Measurements from ENCODE around the gene UQCR10. TPM values are rescaled to one million over a fixed set of nuclear protein-coding genes. Genes with fewer than 3 reads are reported as not detected.

Gene UQCR10
- total RNA-seq, 4 donors from 2014 or later = 20.6 to 134 (median 70.8) TPM

GRCh38 chr22:29755889-29756288, 11.3 kb upstream of the UQCR10 start:
- Histone ChIP-seq H3K36me3 (no peaks in the 10 kb centered on the region), H3K27ac (no peak overlapping the region), H3K4me1 (no peaks in the 10 kb centered on the region), H3K9me3 (no peaks in the 10 kb centered on the region), H3K27me3 (no peaks in the 10 kb centered on the region), H3K4me3 (replicated peaks in 1 of 3) (no peak overlapping the region)
- DNase-seq = no peak
- TF ChIP-seq CTCF (IDR thresholded peaks at IDR 0.05) = no peak
- TF ChIP-seq POLR2A (IDR thresholded peaks at IDR 0.05) = no peak
- intact Hi-C loops (cut with DNase I) = no loop called here
- WGBS, 2 donors = 96 to 98% methylated on average over 8 to 9 of the region's 9 CpGs

GRCh38 chr22:29756341-29756740, 10.8 kb upstream of the UQCR10 start:
- TF ChIP-seq POLR2A (IDR thresholded peaks at IDR 0.05) (no peak), CTCF (IDR thresholded peaks at IDR 0.05) (no peak)
- no peak for DNase-seq
- Histone ChIP-seq H3K27me3 (no peaks in the 10 kb centered on the region), H3K36me3 (no peaks in the 10 kb centered on the region), H3K27ac (no peak overlapping the region), H3K9me3 (no peaks in the 10 kb centered on the region), H3K4me1 (no peaks in the 10 kb centered on the region), H3K4me3 (replicated peaks in 1 of 3) (no peak overlapping the region)
- 92 to 93% methylated on average over 6 to 7 of the region's 7 CpGs for WGBS, 2 donors
- intact Hi-C loops (cut with DNase I) = no loop called here

DNA sequence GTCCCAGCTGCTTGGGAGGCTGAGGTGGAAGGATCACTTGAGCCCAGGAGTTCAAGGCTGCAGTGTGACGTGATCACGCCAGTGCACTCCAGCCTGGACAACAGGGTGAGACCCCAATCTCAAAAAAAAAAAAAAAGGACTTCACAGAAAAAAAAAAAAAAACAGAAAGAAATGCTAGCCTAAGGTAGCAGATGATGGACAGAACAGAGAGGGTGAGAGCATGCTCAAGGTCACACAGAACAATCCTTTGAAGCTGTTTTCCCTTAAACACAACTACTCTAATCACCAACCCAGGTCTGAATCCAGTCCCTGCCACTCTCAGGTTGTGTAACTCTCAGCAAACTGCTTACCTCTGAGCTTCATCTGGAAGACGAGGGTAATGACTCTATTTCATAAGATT, 10.1 kb upstream of the UQCR10 start:
- no peak for TF ChIP-seq POLR2A (IDR thresholded peaks at IDR 0.05)
- TF ChIP-seq CTCF (IDR thresholded peaks at IDR 0.05) = no peak
- Histone ChIP-seq H3K27ac (no peak overlapping the region), H3K4me3 (replicated peaks in 1 of 3) (no peak overlapping the region), H3K4me1 (no peaks in the 10 kb centered on the region), H3K9me3 (no peaks in the 10 kb centered on the region), H3K36me3 (no peaks in the 10 kb centered on the region), H3K27me3 (no peaks in the 10 kb centered on the region)
- intact Hi-C loops (cut with DNase I) = no loop called here
- DNase-seq = no peak
- 92 to 98% methylated on average over 3 of the region's 3 CpGs for WGBS, 2 donors

- H3K27me3 ChIP-seq = no peaks in the 10 kb centered on the region
- no peak overlapping the region for H3K27ac ChIP-seq
- no peak for TF ChIP-seq CTCF (IDR thresholded peaks at IDR 0.05)
- TF ChIP-seq POLR2A (IDR thresholded peaks at IDR 0.05) = no peak
- no peaks in the 10 kb centered on the region for H3K36me3 ChIP-seq
- H3K4me1 ChIP-seq = no peaks in the 10 kb centered on the region
- H3K9me3 ChIP-seq = no peaks in the 10 kb centered on the region
- WGBS, 2 donors = 52 to 73% methylated on average over 7 of the region's 7 CpGs
- intact Hi-C loops (cut with DNase I) = no loop called here
- DNase-seq = no peak
- no peak overlapping the region for H3K4me3 ChIP-seq (replicated peaks in 1 of 3)
Measured at GRCh38 chr22:29758068-29758622, 9.0 kb upstream of the UQCR10 start.

DNA sequence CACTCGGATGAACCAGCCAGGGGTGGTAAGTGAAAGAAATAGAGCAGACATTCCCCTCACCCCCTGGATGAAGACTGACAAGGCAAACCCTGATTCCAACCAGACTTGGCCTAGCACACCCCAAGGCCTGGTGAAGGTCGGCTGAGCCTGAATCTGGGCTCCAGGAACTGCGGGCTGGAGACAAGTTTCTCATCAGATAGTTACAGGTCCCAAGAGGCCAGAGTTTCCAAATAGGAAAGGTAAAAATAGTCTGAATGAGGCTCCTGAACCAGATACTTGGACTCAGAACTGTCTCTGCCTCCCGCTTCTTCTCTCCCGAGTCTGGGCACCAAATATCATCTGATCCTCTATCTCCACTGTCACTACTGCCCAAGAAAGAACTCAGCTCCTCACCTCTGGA, 8.2 kb upstream of the UQCR10 start:
- Histone ChIP-seq H3K27me3 (no peaks in the 10 kb centered on the region), H3K4me3 (replicated peaks in 1 of 3) (no peak overlapping the region), H3K4me1 (no peaks in the 10 kb centered on the region), H3K36me3 (no peaks in the 10 kb centered on the region), H3K9me3 (no peaks in the 10 kb centered on the region), H3K27ac (no peak overlapping the region)
- DNase-seq = no peak
- no peak for TF ChIP-seq CTCF (IDR thresholded peaks at IDR 0.05)
- no peak for TF ChIP-seq POLR2A (IDR thresholded peaks at IDR 0.05)
- intact Hi-C loops (cut with DNase I) = no loop called here
- 71 to 79% methylated on average over 5 of the region's 5 CpGs for WGBS, 2 donors

All from thyroid gland (tissue), 4 donors.